Measurements from ENCODE around the gene ZNF557.
"Not testable (repeated sequence)": the region's sequence is repeated elsewhere in the genome, so short reads cannot be mapped to it uniquely, and the experiment has no call there.

ZNF557 gene
- total RNA-seq, result 44.7 to 91.2 (median 75.8) reads per million in 4 experiments

- DNase-seq, result peak; percentile 98
Measured at GRCh38 chr19:7069042-7069903, at the start of gene ZNF557. Gene ZNF557, plus strand, starts transcription at chr19:7069703. Its CDS starts 5,372 bp downstream, at chr19:7075075.

GRCh38 chr19:7021331-7021730, 48.2 kb upstream of the ZNF557 start, which contains the start of gene MBD3L2B:
Gene MBD3L2B, minus strand, starts transcription at chr19:7021431. Its CDS starts 34 bp downstream, at chr19:7021397.
- DNase-seq, result not testable (repeated sequence)

GRCh38 chr19:7028790-7029189, 40.7 kb upstream of the ZNF557 start:
- DNase-seq, result not testable (repeated sequence)

- not testable (repeated sequence) for DNase-seq
Measured at GRCh38 chr19:7030278-7030677, 39.2 kb upstream of the ZNF557 start, which contains the start of gene MBD3L5. Gene MBD3L5, plus strand, starts transcription at chr19:7030578. Its CDS starts 34 bp downstream, at chr19:7030612.

GRCh38 chr19:7040079-7040478, 29.4 kb upstream of the ZNF557 start, which contains the start of gene MBD3L4:
Gene MBD3L4, minus strand, starts transcription at chr19:7040179. Its CDS starts 35 bp downstream, at chr19:7040144.
- not testable (repeated sequence) for DNase-seq

GRCh38 chr19:7041563-7041962, 27.9 kb upstream of the ZNF557 start:
- DNase-seq, result not testable (repeated sequence)

- not testable (repeated sequence) for DNase-seq
Measured at GRCh38 chr19:7049021-7049420, 20.5 kb upstream of the ZNF557 start, which contains the start of gene MBD3L2. Gene MBD3L2, plus strand, starts transcription at chr19:7049321. Its CDS starts 53 bp downstream, at chr19:7049374.

- not testable (repeated sequence) for DNase-seq
Measured at GRCh38 chr19:7051421-7051820, 18.1 kb upstream of the ZNF557 start.

- not testable (repeated sequence) for DNase-seq
Measured at GRCh38 chr19:7052896-7053295, 16.6 kb upstream of the ZNF557 start.

GRCh38 chr19:7054635-7055368, 14.7 kb upstream of the ZNF557 start:
- not testable (repeated sequence) for DNase-seq

GRCh38 chr19:7055679-7056078, 13.8 kb upstream of the ZNF557 start:
- DNase-seq, result not testable (repeated sequence)

- not testable (repeated sequence) for DNase-seq
Measured at GRCh38 chr19:7056371-7056770, 13.1 kb upstream of the ZNF557 start.

GRCh38 chr19:7058576-7058975, 10.9 kb upstream of the ZNF557 start, which contains the start of gene MBD3L3:
Gene MBD3L3, minus strand, starts transcription at chr19:7058676. Its CDS starts 71 bp downstream, at chr19:7058605.
- not testable (repeated sequence) for DNase-seq

- DNase-seq, result not testable (repeated sequence)
Measured at GRCh38 chr19:7059977-7060376, 9.5 kb upstream of the ZNF557 start.

- DNase-seq, result no peak
Measured at GRCh38 chr19:7063339-7063738, 6.2 kb upstream of the ZNF557 start.

- no peak for DNase-seq
Measured at GRCh38 chr19:7063764-7064418, 5.6 kb upstream of the ZNF557 start.

GRCh38 chr19:7067122-7067521, 2.4 kb upstream of the ZNF557 start:
- DNase-seq, result not testable (repeated sequence)

GRCh38 chr19:7067716-7068115, 1.8 kb upstream of the ZNF557 start:
- no peak for DNase-seq

- no peak for DNase-seq
Measured at GRCh38 chr19:7068599-7068998, 904 bp upstream of the ZNF557 start.

GRCh38 chr19:7069904-7070226, 362 bp downstream of the ZNF557 start:
- DNase-seq, result no peak

- DNase-seq, result no peak
Measured at GRCh38 chr19:7072541-7072940, 3.0 kb downstream of the ZNF557 start.

- DNase-seq, result no peak
Measured at GRCh38 chr19:7074705-7075282, 5.3 kb downstream of the ZNF557 start.
